ENCODE measurements around the gene UGT2B10.

The UGT2B10 gene

GRCh38 chr4:68877555-68877954 lies 61.8 kb downstream of the UGT2B10 start:
- no peak for DNase-seq (ENCODE audit: low read depth in 1 of 2, low spot score in 1 of 2)
- no peak for TF ChIP-seq JUND (IDR thresholded peaks at IDR 0.05; ENCODE audit: low read depth)
- in situ Hi-C loops (cut with HindIII; ENCODE audit: low pct_unique_long_range_greater_than_20kb, low sequenced_read_pairs), result no loop called here

- in situ Hi-C loops (cut with HindIII; ENCODE audit: low pct_unique_long_range_greater_than_20kb, low sequenced_read_pairs), result no loop called here
- no peak for TF ChIP-seq JUND (IDR thresholded peaks at IDR 0.05; ENCODE audit: low read depth)
- DNase-seq (ENCODE audit: low read depth in 1 of 2, low spot score in 1 of 2), result no peak
These were observed 62.3 kb downstream of the UGT2B10 start for GRCh38 chr4:68878048-68878447.

Measured in T47D (cell line).